ENCODE measurements around the gene GPR143. TPM values are rescaled to one million over a fixed set of nuclear protein-coding genes. Genes with fewer than 3 reads are reported as not detected.

The GPR143 gene
- total and polyA plus RNA-seq, 2 donors (not counting 3 experiments of a cell fraction or from before 2014, with no cell fraction given): 9.3 to 17.7 TPM

- Histone ChIP-seq H3K4me3 (replicated peaks in 1 of 3; ENCODE audit: insufficient read depth in 1 of 3, low read depth in 1 of 3, low read length in 3 of 3) (no peak overlapping the region), H3K9ac (replicated peaks; ENCODE audit: extremely low read depth, insufficient read depth, low read length) (no peak overlapping the region), H3K27ac (ENCODE audit: insufficient read depth, low read depth, low read length) (no peak overlapping the region), H3K79me2 (ENCODE audit: control insufficient read depth, insufficient read depth, low read length) (no peaks in the 10 kb centered on the region), H3K9me3 (replicated peaks; ENCODE audit: control insufficient read depth, insufficient read depth, low read length) (no peaks in the 10 kb centered on the region), H3K4me2 (ENCODE audit: insufficient read depth, low read length) (no peak overlapping the region), H3K27me3 (ENCODE audit: control insufficient read depth in 2 of 2, insufficient read depth in 2 of 2, low read length in 2 of 2) (no peaks in the 10 kb centered on the region), H2AFZ (ENCODE audit: low read depth, low read length) (no peak overlapping the region), H3K4me1 (ENCODE audit: control insufficient read depth, extremely low read depth, insufficient read depth, low read length) (no peaks in the 10 kb centered on the region), H3K36me3 (ENCODE audit: control insufficient read depth in 2 of 2, extremely low read depth in 1 of 2, insufficient read depth in 2 of 2, low read length in 2 of 2) (peaks cover 0 to 2% of the 10 kb centered on the region in 2 experiments), H3K9me1 (replicated peaks; ENCODE audit: control insufficient read depth, extremely low read depth, insufficient read depth, low read length) (no peaks in the 10 kb centered on the region), H4K20me1 (replicated peaks; ENCODE audit: control insufficient read depth, extremely low read depth, insufficient read depth, low read length) (no peaks in the 10 kb centered on the region)
- intact Hi-C loops (cut with micrococcal nuclease): no loop called here
- TF ChIP-seq MAX (IDR thresholded peaks at IDR 0.05; ENCODE audit: insufficient read depth, insufficient read length): no peak
- no peak for TF ChIP-seq MYC (IDR thresholded peaks at IDR 0.05; ENCODE audit: low read depth, low read length)
- no peak for TF ChIP-seq POLR2A (IDR thresholded peaks at IDR 0.05; ENCODE audit: low read depth, low read length)
- no peak for TF ChIP-seq JUN (IDR thresholded peaks at IDR 0.05; ENCODE audit: borderline replicate concordance, insufficient read depth, insufficient read length, low read depth)
- TF ChIP-seq POLR2AphosphoS5 (IDR thresholded peaks at IDR 0.05; ENCODE audit: insufficient read depth, low read depth, low read length): no peak
- no peak for TF ChIP-seq EZH2 (IDR thresholded peaks at IDR 0.05; ENCODE audit: borderline replicate concordance, low read depth, low read length, severe bottlenecking)
- no peak for TF ChIP-seq CTCF (IDR thresholded peaks at IDR 0.05; ENCODE audit: extremely low read depth in 1 of 2, insufficient read depth in 1 of 2, low read depth in 1 of 2, low read length in 2 of 2)
- no peak for TF ChIP-seq FOS (IDR thresholded peaks at IDR 0.05; ENCODE audit: borderline replicate concordance, insufficient read depth, low read length)
- no peak for TF ChIP-seq GATA2 (IDR thresholded peaks at IDR 0.05; ENCODE audit: insufficient read depth, insufficient read length, low read depth, low read length)
- no peak for FAIRE-seq
- ChIA-PET CTCF (interaction anchor here (1.3 to 1.6 kb wide), 2 partner anchors 10 to 11 kb away, joined by 3 to 5 read pairs; no protein-coding TSS in a partner anchor), POLR2A (no interaction called here)
- no TSS peak for BruUV-seq (replicated peaks)
- dilution Hi-C loops (cut with MboI; ENCODE audit: extremely low pct_ligation_motif_present, low sequenced_read_pairs): no loop called here
- peak; percentile 14 for DNase-seq (ENCODE audit: low read depth, low spot score)
Measured at GRCh38 chrX:9758021-9758638, 7.5 kb downstream of the GPR143 start.
